Measurements from ENCODE around the gene POU2F1. TPM values are rescaled to one million over a fixed set of nuclear protein-coding genes. Genes with fewer than 3 reads are reported as not detected.

The POU2F1 gene
- total and polyA plus RNA-seq, 9 donors, result 4.5 to 6.9 (median 5.9) TPM

DNA sequence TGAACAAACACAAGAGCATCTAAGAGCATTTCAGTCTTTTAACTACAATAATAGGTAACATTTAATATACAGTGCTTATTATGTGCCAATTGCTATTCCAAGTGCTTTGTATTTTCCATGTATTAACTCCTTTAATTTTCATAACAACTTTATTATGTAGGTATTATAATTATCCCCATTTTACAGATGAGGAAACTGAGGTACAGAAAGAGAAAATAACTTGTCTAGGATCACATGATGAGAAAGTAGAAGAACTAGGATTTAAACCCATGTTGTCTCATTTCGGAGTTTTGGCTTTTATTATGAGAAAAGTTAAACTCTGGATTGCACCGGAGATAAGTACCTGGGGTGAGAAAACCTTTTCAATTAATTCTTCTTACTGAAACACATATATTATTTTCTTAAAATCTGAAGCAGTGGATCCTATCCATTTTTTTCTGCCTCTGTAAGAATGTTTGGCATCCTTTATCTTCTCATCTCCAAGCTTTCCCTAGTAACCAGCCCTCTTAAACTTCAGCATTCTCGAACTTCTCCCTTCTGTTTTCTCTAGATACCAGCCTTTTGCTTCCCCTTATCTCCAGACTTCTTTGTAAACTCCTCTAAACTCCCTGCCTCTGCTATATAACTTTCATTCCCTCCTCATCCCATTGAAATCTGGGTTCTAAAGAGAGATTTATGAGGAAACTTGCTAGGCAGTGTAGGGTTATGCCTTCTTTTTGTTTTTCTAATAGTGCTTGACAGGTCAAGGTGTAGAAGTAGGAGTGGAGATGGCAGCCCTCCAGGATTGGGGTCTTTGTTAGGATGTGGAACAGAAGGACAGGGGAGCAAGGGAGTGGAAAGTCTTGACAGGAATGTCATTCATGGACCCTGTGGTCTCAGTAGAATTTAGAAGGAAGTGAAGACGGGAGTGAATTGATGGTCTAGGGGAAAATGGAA lies 28.3 kb downstream of the POU2F1 start:
- Histone ChIP-seq H3K27ac (ENCODE audit: low read length) (no peak overlapping the region), H3K4me3 (ENCODE audit: low read length) (no peak overlapping the region), H3K4me1 (ENCODE audit: control insufficient read depth, insufficient read depth, low read length) (no peaks in the 10 kb centered on the region), H3K27me3 (ENCODE audit: control insufficient read depth, insufficient read depth, low read length) (no peaks in the 10 kb centered on the region), H3K36me3 (ENCODE audit: control insufficient read depth, insufficient read depth, low read length) (no peaks in the 10 kb centered on the region), H3K9me3 (replicated peaks; ENCODE audit: control insufficient read depth, low read depth, low read length) (peaks cover 3% of the 10 kb centered on the region)
- no peak for DNase-seq
- WGBS (ENCODE audit: insufficient coverage), result 55% methylated on average over 2 of the region's 4 CpGs

DNA sequence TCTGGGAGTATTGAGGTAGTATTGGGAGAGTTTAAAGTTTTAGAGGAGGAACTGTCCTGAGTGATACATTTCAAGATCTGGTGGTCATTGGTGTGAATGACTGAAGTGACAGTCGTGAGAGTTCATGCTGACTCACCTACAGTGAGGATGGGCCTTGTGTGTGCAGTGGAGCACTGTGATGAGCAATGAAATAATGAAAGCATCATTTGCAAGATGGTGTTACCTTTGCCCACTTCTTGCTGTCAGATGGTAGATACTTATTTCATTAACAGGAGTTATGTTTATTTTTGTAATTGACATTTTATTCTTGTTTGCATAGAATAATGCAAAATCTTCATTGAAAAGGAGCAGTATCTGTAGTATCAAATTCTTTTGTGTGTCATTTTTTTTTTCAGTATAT lies 29.0 kb downstream of the POU2F1 start:
- WGBS (ENCODE audit: insufficient coverage), result 100% methylated on average over 1 of the region's 1 CpG
- H3K27ac ChIP-seq (ENCODE audit: low read length), result no peak overlapping the region
- no peaks in the 10 kb centered on the region for H3K4me1 ChIP-seq (ENCODE audit: control insufficient read depth, insufficient read depth, low read length)
- no peaks in the 10 kb centered on the region for H3K9me3 ChIP-seq (replicated peaks; ENCODE audit: control insufficient read depth, low read depth, low read length)
- H3K27me3 ChIP-seq (ENCODE audit: control insufficient read depth, insufficient read depth, low read length), result no peaks in the 10 kb centered on the region
- H3K36me3 ChIP-seq (ENCODE audit: control insufficient read depth, insufficient read depth, low read length), result no peaks in the 10 kb centered on the region
- no peak overlapping the region for H3K4me3 ChIP-seq (ENCODE audit: low read length)
- no peak for DNase-seq

DNA sequence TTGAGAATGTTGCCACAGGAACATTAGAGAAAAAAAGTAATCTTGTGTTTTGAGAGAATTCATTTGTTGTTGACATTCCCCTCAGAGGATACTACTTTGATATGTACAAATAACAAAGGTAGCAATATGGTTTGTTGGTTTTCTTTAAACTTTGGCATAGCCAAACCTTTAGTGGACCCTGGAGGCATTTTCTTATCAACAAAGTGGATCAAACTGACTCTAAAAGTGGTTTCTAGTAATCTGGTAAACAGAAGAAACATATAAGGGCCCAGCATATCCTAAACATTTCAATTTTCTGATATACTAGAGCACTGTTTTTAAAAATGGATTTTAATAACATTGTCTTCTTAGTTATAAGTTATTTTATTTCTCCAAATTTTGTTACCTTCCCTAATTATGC lies 29.8 kb downstream of the POU2F1 start:
- Histone ChIP-seq H3K4me3 (ENCODE audit: low read length) (no peak overlapping the region), H3K27ac (ENCODE audit: low read length) (no peak overlapping the region), H3K36me3 (ENCODE audit: control insufficient read depth, insufficient read depth, low read length) (no peaks in the 10 kb centered on the region), H3K9me3 (replicated peaks; ENCODE audit: control insufficient read depth, low read depth, low read length) (no peaks in the 10 kb centered on the region), H3K27me3 (ENCODE audit: control insufficient read depth, insufficient read depth, low read length) (no peaks in the 10 kb centered on the region), H3K4me1 (ENCODE audit: control insufficient read depth, insufficient read depth, low read length) (no peaks in the 10 kb centered on the region)
- DNase-seq, result no peak

DNA sequence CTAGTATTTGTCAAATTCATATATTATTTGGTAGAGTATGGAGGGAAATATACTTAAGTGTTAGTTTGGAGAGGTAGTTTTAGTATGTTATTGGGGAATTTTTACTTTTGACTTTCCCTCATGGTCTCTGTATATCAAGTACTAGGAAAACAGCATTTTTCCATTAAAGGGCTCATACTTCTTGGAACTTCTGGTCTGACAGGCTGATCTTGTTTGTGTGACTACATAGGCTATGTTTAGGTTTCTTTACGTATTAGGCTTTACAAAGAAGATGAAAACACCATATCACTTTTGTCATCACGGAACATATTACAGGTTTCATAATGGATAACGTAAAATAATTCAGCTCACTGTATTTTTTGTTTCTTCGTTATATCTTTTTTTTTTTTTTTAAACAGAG lies 30.8 kb downstream of the POU2F1 start:
- 100% methylated on average over 1 of the region's 4 CpGs for WGBS (ENCODE audit: insufficient coverage)
- Histone ChIP-seq H3K27ac (ENCODE audit: low read length) (no peak overlapping the region), H3K4me3 (ENCODE audit: low read length) (no peak overlapping the region), H3K36me3 (ENCODE audit: control insufficient read depth, insufficient read depth, low read length) (no peaks in the 10 kb centered on the region), H3K27me3 (ENCODE audit: control insufficient read depth, insufficient read depth, low read length) (no peaks in the 10 kb centered on the region), H3K4me1 (ENCODE audit: control insufficient read depth, insufficient read depth, low read length) (no peaks in the 10 kb centered on the region), H3K9me3 (replicated peaks; ENCODE audit: control insufficient read depth, low read depth, low read length) (no peaks in the 10 kb centered on the region)
- no peak for DNase-seq

DNA sequence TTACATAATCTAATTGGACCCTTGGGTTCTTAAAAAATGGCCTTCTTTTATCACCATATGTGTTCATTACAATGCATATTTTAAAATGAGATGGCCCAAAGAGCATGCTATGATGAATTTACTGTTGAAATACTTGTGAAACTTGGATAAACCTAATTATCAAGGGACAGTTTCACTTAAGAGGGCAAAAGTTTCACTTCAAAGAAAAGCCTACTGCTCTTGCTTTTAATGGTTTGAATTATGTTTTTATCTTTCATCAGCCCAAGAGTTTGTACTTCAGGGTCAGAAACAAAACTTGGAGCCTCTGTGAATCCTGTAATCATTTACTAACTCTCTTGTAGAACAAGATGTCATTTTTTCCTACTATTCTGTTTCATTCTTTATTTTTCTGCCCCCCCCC lies 32.3 kb downstream of the POU2F1 start:
- Histone ChIP-seq H3K4me1 (ENCODE audit: control insufficient read depth, insufficient read depth, low read length) (no peaks in the 10 kb centered on the region), H3K36me3 (ENCODE audit: control insufficient read depth, insufficient read depth, low read length) (no peaks in the 10 kb centered on the region)

DNA sequence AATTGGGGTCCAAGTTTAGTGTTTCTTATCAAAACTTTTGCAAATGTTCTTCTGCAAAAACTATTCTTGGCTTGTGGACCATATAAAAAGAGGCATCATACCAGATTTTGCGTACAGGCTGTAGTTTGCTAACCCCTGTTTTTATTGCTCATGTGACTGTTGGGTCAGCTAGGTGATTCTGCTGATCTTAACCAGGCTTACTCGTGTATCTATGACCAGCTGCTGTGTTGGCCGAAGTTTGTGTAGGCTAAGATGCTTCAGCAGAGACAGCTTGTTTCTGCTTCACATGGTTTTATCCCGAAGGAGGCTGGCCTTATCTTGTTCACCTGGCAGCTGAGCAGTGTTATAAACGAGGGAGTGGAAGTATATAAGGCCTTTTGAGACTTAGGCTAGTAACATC lies 38.2 kb downstream of the POU2F1 start:
- no peak overlapping the region for H3K4me3 ChIP-seq (ENCODE audit: low read length)
- H3K36me3 ChIP-seq (ENCODE audit: control insufficient read depth, insufficient read depth, low read length), result no peaks in the 10 kb centered on the region
- no peak for DNase-seq
- H3K4me1 ChIP-seq (ENCODE audit: control insufficient read depth, insufficient read depth, low read length), result peaks cover 5% of the 10 kb centered on the region
- H3K27me3 ChIP-seq (ENCODE audit: control insufficient read depth, insufficient read depth, low read length), result no peaks in the 10 kb centered on the region
- H3K27ac ChIP-seq (ENCODE audit: low read length), result no peak overlapping the region
- no peaks in the 10 kb centered on the region for H3K9me3 ChIP-seq (replicated peaks; ENCODE audit: control insufficient read depth, low read depth, low read length)
- 44% methylated on average over 5 of the region's 5 CpGs for whole genome bisulfite sequencing (ENCODE audit: insufficient coverage)

More for the DNA sequence above, 32.3 kb downstream of the POU2F1 start:
- no peak overlapping the region for H3K4me3 ChIP-seq (ENCODE audit: low read length)
- no peak for DNase-seq
- no peaks in the 10 kb centered on the region for H3K27me3 ChIP-seq (ENCODE audit: control insufficient read depth, insufficient read depth, low read length)
- H3K27ac ChIP-seq (ENCODE audit: low read length), result no peak overlapping the region
- no peaks in the 10 kb centered on the region for H3K9me3 ChIP-seq (replicated peaks; ENCODE audit: control insufficient read depth, low read depth, low read length)

DNA sequence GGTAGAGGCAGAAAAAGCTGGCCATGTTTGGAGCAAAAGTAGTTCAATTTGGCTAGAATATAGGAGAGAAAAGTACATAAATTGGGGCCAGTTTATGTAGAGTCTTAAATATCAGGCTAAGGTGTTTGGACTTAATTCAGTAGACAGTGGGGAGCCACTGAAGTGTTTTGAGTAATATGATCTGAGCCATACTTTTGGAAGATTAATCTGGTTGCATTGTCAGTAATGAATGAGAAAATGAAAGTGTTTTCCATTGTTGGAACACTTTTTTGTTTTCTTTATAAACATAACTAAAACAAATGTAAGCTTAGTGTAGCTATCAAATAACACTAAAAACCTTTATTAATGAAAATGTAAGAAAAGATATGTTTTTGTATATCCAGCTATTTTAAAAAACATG lies 42.1 kb downstream of the POU2F1 start:
- H3K4me1 ChIP-seq (ENCODE audit: control insufficient read depth, insufficient read depth, low read length), result peaks cover 5% of the 10 kb centered on the region
- no peaks in the 10 kb centered on the region for H3K9me3 ChIP-seq (replicated peaks; ENCODE audit: control insufficient read depth, low read depth, low read length)
- no peaks in the 10 kb centered on the region for H3K36me3 ChIP-seq (ENCODE audit: control insufficient read depth, insufficient read depth, low read length)
- no peak overlapping the region for H3K4me3 ChIP-seq (ENCODE audit: low read length)
- no peak overlapping the region for H3K27ac ChIP-seq (ENCODE audit: low read length)
- DNase-seq, result no peak
- no peaks in the 10 kb centered on the region for H3K27me3 ChIP-seq (ENCODE audit: control insufficient read depth, insufficient read depth, low read length)

DNA sequence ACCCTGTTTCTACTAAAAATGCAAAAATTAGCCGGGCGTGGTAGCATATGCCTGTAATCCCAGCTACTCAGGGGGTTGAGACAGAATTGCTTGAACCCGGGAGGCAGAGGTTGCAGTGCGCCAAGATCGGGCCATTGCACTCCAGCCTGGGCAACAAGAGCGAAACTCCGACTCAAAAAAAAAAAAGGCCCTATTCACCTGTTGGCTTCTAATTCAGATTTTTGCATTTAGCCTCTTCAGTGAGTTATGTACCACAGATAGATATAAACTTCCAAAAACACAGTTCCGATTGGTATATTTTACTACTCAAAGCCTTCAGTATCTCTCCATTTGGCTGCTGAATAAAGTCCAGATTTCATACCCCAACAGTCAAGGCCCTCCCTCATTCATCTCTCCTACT lies 42.7 kb downstream of the POU2F1 start:
- Histone ChIP-seq H3K27ac (ENCODE audit: low read length) (no peak overlapping the region), H3K9me3 (replicated peaks; ENCODE audit: control insufficient read depth, low read depth, low read length) (no peaks in the 10 kb centered on the region), H3K4me1 (ENCODE audit: control insufficient read depth, insufficient read depth, low read length) (peaks cover 5% of the 10 kb centered on the region), H3K4me3 (ENCODE audit: low read length) (no peak overlapping the region), H3K36me3 (ENCODE audit: control insufficient read depth, insufficient read depth, low read length) (no peaks in the 10 kb centered on the region), H3K27me3 (ENCODE audit: control insufficient read depth, insufficient read depth, low read length) (no peaks in the 10 kb centered on the region)
- no peak for DNase-seq
- WGBS (ENCODE audit: insufficient coverage), result 97% methylated on average over 5 of the region's 8 CpGs

DNA sequence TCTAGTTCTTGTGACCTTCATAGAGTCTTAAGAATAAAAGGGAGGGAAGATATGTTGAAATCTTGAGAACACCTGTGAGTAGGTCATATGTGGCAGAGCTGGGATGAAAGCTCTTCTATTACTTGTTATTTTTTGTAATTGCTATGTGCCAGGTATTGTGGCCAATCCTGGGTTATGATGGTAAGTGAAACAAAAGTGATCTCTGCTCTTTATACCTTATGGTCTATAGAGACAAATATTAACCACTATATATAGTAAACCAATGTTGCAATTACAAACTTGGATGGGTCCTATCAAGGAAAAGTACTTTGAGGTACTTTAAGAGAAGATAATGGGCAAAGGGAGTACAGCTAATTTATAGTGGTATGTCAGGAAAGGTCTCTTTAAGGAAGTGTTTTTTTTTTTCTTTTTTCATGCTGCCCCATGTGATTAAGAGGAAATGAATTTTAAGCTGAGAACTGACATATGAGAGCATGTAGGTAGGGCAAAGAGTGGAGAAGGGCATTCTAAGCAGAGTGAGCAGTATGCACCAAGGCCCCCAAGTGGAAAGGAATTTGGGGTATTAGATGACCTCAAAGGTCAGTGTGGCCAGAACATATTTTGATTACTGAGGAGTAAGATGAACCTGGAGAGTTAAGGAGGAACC lies 43.3 kb downstream of the POU2F1 start:
- Histone ChIP-seq H3K4me3 (ENCODE audit: low read length) (no peak overlapping the region), H3K27ac (ENCODE audit: low read length) (no peak overlapping the region), H3K36me3 (ENCODE audit: control insufficient read depth, insufficient read depth, low read length) (no peaks in the 10 kb centered on the region), H3K4me1 (ENCODE audit: control insufficient read depth, insufficient read depth, low read length) (peaks cover 5% of the 10 kb centered on the region), H3K9me3 (replicated peaks; ENCODE audit: control insufficient read depth, low read depth, low read length) (no peaks in the 10 kb centered on the region), H3K27me3 (ENCODE audit: control insufficient read depth, insufficient read depth, low read length) (no peaks in the 10 kb centered on the region)
- DNase-seq, result peak; percentile 9

DNA sequence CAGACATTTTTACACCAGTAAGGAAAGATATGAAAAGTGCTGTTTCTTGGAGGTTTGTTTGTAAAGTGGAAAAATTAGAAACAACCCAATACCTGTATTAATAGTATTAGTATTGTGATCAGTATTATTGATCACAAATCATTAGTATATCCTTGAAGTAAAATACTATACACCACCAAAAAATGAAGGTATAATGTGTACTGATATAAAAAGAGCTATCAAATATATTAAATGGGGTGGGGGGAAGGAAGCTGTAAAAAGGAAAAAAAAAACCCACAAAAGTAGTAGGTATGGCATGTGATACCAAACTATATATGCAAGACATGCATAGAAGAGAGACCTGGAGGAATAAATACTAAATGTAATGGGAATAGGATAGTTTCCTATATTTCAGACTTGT lies 46.3 kb downstream of the POU2F1 start:
- no peak for DNase-seq
- Histone ChIP-seq H3K9me3 (replicated peaks; ENCODE audit: control insufficient read depth, low read depth, low read length) (no peaks in the 10 kb centered on the region), H3K4me3 (ENCODE audit: low read length) (no peak overlapping the region), H3K36me3 (ENCODE audit: control insufficient read depth, insufficient read depth, low read length) (no peaks in the 10 kb centered on the region), H3K4me1 (ENCODE audit: control insufficient read depth, insufficient read depth, low read length) (peaks cover 2% of the 10 kb centered on the region), H3K27me3 (ENCODE audit: control insufficient read depth, insufficient read depth, low read length) (no peaks in the 10 kb centered on the region), H3K27ac (ENCODE audit: low read length) (no peak overlapping the region)
